ENCODE measurements around the gene NHLRC3.
"Not testable (repeated sequence)": the region's sequence is repeated elsewhere in the genome, so short reads cannot be mapped to it uniquely, and the experiment has no call there.

Gene NHLRC3, protein sequence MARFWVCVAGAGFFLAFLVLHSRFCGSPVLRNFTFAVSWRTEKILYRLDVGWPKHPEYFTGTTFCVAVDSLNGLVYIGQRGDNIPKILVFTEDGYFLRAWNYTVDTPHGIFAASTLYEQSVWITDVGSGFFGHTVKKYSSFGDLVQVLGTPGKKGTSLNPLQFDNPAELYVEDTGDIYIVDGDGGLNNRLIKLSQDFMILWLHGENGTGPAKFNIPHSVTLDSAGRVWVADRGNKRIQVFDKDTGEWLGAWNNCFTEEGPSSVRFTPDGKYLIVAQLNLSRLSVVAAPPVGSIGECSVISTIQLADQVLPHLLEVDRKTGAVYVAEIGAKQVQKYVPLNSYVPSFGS

DNA sequence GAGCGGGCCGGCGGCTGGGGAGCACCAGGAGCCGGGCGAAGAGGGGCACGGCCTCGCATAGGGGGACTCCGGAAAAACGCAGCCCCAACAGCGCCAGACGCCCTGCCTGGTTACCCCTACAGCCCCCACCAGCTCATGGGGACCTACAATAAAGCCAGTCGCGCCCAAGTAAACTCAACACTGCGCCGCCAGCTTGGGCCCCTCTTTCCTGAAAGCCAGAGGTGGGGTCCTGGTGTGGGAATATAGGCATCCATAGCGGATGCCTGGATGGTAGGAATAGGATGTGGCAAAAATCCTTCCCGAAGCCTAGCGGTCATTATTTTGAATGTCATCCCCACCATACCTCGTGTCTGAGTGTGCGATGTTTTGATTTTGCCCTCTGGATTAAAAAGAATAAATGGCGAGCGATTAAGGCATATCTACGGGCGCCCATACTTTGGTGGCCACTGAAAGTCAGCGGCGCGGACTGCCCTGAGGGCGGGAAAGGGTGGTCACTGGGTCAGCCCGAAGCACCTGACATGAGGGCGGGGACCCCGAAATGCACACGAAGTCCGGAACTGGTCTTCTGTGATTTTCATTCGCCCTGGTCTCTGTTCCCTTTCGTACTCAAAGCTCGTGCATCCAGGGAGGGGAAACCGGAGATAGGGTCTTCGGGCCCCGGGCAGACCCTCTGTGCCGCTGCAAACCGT, at the start of gene NHLRC3, which contains the start of gene PROSER1:
Gene NHLRC3 (plus strand): TSS at position 577 of the 689 bp plus-strand sequence. CDS start 184 bp downstream, outside the sequence.
Gene PROSER1 (minus strand): TSS at position 210 of the 689 bp plus-strand sequence. CDS start 847 bp downstream, outside the sequence.
- peak; percentile 96 for DNase-seq

DNA sequence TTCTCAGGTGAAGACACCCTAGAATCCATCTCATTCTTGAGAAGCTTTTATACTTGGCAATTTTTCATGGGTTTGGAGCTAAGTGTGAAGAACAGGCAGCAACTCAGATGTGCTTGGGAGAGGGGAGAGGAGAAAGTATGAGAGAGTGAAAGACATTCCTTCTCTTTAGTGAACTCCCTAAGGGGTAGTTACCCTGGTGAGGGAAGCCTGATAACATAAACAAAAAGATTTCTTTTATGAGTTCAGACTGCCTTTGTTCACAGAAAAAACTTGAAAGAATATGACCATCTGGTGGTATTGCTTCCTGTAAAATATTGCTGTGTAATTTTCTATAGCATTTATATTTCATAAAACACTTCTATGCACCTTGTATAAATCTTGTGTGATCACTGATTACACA, 47.6 kb upstream of the NHLRC3 start, which contains the start of gene STOML3:
Gene STOML3 (minus strand): TSS at position 139 of the 400 bp plus-strand sequence. CDS start 110 bp downstream, at position 29.
- no peak for DNase-seq

DNA sequence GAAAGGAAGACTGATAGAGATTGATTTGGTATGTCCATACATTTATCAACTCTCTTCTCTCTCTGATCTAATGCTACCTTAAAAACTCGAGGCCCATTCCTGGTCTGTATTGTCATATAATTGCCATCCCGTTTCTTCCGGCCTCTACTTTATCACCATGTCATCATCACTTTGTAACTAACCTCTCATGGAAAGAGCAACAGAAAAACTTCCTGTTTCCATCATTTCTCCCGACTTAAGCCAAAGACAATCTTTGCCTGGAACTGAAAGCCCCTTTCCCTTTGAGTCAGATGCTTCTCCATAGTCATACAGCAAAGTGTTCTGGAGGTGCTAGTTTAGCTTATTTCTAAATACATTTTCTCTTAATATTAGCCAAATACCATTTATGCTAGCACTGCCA, 44.9 kb upstream of the NHLRC3 start:
- DNase-seq = no peak

DNA sequence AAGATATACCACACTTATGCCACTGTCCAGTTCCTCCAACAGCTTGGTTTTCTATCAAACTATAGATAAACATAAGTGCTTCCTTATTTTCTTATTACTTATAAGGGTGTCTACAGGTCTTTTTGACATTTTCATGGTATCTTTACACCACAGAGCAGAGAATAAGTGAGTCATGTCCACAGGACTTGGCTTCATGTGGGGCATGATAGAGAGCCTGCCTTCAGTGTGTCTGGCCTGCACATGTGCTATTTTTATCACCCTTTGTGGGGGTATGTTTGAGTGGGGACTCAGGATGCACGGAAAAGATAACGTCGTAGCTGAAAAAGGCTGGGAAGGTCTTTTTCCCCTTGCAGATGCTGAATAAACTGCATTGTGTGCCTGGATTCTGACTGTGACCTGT, 39.5 kb upstream of the NHLRC3 start:
- no peak for DNase-seq

DNA sequence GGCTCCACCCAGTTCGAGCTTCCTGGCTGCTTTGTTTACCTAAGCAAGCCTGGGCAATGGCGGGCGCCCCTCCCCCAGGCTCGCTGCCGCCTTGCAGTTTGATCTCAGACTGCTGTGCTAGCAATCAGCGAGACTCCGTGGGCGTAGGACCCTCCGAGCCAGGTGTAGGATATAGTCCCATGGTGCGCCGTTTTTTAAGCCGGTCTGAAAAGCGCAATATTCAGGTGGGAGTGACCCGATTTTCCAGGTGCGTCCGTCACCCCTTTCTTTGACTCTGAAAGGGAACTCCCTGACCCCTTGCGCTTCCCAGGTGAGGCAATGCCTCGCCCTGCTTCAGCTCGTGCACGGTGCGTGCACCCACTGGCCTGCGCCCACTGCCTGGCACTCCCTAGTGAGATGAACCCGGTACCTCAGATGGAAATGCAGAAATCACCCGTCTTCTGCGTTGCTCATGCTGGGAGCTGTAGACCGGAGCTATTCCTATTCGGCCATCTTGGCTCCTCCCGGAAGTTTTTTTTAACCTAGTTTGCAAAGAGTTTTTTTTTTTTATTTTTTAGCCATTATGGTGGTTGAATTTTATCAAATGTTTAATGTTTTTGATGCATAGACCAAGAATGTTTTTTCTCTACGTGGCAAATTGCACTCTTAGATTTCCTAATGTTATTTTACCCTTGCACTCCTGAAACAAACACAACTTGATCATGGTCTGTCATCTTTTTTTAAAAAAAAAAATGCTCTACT, 31.7 kb upstream of the NHLRC3 start:
- DNase-seq = not testable (repeated sequence)

DNA sequence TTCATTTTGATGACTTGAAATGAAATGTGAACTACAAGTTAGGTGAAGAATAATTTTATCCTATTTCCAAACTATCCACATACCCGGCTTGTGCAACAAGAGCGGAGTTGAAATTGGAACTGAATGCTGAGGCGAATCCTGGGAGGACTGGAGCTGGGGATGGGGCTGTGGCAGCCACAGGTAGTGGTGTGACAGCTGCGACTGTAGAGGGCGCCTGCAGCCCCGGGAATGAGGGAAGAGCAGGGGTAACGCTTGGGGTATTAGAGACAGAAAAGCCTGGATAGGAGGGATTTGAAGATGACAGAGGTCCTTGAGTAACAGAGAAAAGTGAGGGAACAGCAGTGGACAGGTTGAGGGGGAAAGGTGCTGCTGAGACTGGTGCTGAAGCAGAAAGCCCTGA, 25.6 kb upstream of the NHLRC3 start:
- DNase-seq = no peak

DNA sequence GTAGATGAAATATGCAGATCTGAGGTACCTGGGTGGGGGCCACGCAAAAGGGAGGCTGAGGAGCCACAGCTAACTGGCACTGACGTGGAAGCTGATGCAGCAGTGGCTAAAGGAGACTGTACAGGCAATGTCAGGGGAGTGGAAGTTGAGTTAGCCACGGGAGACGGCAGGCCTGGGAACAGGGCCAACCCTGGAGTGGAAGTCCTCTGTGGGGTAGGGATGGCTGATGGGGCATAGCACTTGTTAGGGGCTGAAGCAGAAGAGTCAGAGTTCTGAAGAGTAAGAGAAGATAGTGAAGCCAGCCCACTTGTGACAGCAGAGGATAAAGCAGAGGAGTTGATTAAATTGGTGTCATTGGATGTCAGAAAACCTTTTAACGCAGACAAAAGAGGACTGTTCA, 24.8 kb upstream of the NHLRC3 start:
- no peak for DNase-seq

DNA sequence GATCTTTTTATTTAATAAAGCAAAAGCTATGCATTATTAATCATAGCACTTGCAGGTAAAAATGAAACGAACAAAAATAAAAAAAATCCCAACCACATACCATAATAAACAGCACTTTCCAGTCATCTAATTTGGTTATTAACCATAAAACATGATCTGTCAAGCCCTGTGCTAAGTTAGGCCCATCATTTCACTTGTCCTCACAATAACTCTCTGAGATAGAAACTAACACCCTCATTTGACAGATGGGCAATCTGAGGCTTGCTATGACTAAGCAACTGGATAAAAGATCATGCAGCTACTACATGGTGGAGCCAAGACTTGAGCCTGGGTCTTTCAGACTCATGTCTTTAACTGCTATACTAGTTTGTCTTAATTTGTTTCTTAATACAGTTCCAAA, 22.2 kb upstream of the NHLRC3 start:
- no peak for DNase-seq

DNA sequence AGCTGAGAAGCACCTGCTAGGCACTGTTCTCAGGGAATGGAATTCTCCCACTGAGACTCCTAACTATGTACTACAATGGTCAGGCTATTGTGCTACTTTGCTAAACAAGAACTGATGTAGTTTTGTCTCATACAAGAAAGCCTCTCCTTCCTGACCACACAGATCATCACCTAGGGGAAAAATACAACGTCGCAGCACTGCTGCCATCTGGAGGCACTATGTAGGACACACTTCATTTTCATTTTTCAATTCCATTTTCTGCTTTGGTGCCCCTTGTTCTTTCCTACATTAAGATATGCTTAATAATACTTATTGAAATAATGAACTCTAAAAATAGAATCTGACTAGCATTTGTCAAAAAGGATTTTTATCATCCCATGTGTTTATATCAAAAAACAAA, 21.5 kb upstream of the NHLRC3 start:
- no peak for DNase-seq

DNA sequence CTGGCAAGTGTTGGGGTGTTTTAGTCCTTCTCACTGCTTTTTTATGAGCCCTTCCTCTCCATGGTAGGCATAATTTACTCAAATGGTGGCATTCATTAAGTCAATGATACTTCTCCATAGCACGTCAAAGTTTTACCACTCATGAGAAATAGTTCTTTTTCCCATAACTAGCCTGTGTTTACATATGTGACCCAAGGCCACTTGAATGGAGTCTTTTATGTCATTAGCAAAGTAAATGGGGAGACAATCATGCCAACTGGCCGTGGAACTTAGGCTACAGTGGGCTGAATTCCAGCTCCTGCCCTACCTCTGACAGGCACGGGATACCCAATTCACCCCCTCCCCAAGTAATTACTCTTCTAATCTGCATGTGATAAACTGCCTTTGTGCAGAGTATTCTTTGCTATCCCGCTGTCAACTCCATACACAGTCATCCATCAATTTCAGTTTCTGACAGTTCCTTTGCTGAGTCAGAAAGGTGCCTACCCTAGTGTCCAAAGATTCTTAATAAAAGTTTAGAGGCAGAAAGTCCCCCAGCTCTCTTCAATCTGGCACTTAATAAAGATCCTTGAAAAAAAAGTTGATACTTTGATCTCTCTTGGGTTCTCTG, 17.3 kb upstream of the NHLRC3 start:
- no peak for DNase-seq

DNA sequence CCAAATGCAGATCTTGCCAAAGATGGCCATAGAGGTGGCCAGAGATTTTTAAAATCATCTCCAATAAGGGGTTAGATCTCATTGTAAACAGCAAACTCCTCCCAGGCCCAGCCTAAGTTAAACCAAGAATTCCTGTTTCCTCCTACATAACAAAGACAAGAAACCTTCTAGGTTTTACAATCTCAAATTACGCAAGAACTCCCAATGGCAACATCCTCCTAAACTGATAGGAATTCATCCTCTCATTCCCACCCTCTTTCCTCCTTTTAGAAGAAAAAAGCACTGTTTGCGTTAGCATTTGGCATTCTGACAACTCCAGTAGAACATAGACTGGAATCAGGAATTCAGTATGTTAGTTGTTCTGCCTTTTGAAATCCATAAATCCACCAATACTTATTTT, 14.9 kb upstream of the NHLRC3 start:
- DNase-seq = no peak

DNA sequence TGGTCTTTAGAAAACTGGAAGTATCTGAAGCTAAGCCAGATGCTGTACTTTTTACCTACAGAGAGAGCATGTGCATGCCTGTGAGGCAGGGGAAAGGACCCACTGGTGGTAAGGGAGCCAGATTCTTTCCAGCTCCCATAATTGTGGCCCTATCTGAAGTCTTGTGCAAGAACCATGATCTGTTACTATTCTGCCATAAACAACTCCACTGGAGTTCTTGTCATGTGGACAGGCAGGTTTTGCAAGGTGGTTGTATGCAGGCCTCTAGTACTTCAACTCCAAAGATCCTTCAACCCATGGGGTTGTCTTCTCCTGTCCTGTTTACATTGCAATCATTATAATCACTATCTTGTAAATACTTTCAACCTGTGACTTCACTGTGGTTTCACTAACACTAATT, 14.5 kb upstream of the NHLRC3 start:
- no peak for DNase-seq

DNA sequence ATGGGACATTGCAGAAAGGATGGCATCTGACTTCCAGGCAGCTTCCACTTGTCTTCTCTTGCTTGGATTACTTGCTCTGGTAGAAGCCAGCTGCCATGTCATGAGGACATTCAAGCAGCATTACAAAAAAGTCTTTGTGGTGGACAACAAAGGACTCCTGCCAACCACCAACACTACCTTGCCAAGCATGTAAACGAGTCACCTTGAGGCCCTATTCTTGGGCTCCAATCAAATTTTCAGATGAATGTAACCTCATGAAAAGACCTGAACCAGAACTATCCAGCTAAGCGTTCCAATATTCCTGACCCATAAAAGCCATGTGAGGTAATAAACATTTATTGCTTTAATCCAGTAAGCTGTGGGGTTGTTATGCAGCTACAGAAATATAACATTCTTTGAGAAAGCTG, 12.8 kb upstream of the NHLRC3 start:
- no peak for DNase-seq

DNA sequence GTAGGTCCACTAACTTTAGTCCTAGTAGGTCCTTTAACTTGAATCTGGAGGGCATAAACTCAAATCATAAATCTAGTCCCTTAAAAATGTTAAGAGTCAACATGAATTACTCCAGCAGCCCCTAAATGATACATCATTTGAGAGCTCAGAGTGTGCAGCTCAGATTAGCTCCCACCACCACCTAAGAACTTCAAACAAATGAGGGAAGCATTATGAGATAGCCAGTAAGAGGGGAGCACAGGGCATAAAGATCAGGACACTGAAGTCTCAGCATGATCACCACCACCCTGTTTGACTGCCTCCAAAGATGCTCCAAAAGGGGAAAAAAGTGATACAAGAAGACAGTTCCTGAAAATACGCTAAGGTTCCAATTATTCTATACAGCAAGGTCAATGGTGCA, 6.1 kb upstream of the NHLRC3 start:
- no peak for DNase-seq

DNA sequence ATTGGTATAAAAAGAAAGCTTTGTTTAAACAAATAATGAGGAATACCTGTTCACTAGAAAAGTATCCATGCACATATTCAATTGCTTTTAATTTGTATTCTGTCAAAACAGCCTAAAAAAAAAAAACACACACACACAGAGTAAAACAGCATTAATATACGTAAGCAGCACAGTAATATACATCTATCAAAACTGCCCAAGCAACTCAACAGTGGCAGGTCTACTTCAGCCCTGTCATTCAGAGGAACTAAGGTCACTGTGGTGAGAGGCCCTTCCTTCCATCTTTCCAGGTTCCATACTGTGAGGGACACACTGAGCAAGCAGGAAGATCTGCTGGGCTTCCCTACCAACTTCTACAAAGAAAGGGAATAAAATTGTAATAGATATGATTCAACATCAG, 4.2 kb upstream of the NHLRC3 start:
- no peak for DNase-seq

DNA sequence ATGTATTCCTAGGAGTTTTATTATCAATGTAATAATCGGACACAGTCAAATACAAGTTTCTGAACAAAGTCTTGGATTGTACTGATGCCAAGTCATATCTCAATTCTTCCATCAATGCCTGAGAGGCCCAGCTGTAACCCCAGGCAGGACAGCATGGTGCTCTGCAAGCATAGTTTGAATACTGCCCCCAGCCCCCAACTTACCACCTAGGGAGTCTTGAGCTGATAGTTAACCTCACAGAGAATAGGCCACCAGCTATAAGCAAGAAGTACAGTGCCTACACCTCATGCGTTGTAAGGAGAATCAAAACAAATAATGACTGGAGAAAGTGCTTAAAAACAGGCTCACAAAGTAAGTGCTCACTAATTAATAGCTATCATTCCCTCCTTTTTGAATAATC, 3.1 kb upstream of the NHLRC3 start:
- no peak for DNase-seq

DNA sequence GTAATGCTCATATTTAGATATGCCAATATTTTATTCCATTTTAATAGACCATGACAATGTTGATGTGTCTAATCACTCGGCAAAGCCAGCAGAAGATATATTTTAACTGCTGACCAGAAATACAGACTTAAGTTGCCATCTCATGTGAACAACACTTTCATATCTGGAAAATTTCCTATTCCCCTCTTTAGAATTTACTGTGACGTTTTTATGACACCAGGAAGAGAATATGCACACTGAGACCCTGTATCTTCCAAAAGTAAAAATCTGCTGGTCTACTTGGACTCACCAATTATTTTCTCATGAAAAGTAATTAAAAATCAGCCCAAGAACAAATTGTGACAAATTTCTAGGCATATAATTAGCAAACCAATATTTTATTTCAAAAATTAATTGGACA, 2.5 kb upstream of the NHLRC3 start:
- no peak for DNase-seq

DNA sequence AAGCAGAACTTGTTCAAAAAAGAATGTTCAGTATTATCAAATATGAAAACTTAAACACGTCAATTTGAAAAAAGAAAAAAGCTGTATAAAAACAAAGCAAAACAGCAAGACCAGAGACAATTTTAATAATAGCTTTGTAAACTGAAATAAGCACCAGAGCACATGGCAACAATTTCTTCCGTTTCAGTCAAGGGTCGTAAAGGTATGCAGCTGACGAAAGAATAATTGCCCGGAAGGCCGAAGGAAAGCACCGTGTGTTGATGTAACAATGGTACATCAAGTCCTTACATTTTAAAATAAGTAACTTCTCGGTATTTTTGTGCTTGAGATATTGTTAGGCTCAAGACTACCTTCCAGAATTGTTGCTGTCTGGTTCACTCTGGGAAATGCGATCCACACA, 2.0 kb upstream of the NHLRC3 start:
- DNase-seq = no peak

DNA sequence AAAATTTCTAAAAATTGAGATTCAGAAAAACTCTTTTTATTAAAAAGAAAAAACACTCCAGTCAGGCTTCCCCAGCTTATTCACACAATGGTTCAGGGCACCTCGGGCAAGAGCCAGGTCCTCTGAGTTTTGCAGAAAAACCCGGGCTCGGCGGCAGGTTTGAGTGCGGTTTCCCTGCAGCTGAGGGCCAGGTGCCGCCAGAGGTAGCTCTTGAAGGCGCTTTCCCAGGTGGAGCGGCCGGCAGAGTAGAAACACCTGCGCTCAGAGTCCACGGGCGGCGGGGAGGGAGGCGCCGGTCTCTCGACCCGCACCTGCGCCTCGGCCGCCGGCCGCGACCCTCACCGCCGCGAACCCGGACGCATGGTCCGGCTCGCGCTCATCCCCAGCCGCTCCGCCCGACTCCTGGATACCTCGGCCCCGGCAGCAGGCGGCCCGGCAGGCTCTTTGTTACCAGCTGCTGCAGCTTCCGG, 811 bp upstream of the NHLRC3 start:
- no peak for DNase-seq

DNA sequence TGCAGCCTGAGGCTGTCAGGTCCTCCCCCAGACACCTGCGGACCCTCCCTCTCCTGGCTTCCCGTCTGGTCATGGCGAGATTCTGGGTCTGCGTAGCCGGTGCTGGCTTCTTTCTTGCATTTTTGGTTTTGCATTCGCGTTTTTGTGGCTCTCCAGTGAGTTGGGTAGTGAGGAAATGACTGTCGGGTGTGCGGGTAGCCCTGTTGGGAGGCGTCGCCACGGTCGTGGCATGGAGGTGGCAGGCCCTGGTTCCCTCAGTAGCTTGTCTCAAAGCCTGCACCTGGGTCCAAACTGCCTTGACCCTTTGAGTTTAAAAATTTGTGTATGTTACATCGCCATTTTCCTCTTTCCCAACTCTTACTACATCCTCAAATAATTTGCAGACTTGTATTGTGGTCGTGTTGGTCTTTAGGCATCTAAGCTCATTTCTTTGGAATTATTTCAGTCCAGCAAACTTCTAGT, 344 bp downstream of the NHLRC3 start:
- no peak for DNase-seq

DNA sequence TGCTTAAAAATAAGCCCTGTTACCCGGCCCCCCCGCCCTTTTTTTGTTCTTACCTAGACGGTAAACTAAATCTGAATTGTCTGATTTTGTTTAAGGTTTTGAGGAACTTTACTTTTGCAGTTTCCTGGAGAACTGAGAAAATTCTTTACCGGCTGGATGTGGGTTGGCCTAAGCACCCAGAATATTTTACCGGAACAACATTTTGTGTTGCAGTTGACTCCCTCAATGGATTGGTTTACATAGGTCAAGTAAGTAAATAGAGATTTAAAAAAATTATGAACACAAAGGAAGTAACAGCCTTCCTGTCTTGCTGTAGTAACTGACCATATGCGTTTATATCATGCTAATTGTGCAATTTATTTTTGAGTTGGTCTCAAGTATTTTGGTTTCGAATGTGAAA, 785 bp downstream of the NHLRC3 start:
- no peak for DNase-seq

DNA sequence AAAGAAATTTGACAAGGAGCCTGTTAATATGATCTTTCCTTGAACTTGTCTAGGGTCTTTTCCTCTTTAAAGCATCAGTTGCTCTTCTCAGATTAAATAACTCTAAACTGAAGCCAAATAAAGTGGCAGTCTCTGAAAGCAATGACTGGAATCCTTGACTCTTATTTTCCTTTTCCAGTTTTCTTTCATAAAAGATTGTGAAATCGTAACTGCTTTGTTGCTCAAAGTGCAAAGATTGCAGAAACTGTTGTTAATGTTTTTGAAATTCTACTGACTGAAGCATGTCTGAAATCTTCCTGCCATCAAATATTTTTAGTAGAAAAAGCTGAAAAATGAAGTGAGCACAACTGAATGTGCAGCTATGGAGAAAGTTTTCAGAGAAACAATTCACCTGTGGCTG, 1.9 kb downstream of the NHLRC3 start:
- no peak for DNase-seq

DNA sequence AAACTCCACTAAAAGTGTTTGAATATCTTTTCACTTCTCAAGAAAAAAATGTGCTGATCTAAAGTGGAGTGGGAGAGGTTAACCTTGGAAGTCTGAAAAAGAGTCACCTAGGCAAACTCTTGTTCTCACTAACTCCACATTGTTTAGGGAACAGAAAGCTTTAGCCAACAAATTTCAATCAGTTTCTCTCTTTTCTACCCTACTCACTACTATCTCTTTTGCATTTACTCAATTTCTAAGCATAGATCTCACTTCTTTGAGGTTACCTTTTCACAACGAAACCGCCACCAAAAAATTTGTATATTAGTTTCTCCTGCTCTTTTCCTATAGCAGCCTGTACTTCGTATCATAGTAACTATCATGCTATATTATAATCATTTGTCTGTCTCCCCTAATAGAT, 6.3 kb downstream of the NHLRC3 start:
- DNase-seq = no peak
